Esophagus squamous epithelium (tissue), 5 donors: ENCODE measurements around the gene SPTLC1. TPM values are rescaled to one million over a fixed set of nuclear protein-coding genes. Genes with fewer than 3 reads are reported as not detected.
A peak's percentile ranks its signal among the peaks of the same experiment; 100 is the strongest.

Experiments used
- DNase-seq: peaks from one replicate; lab custom pipeline; 2025; lab: John Stamatoyannopoulos, UW
- H3K27ac ChIP-seq, 4 donors: fragments of 200-600 bp; sonication (generic); one replicate each; pipeline ENCODE4 v1.5.1; 2016 to 2019; ENCODE audit warnings: mild to moderate bottlenecking in 1 of 4
- H3K27me3 ChIP-seq, 4 donors: fragments of 200-600 bp; sonication (generic); 1 replicate in 3 of 4; 2 replicates in 1 of 4; pipeline versions ENCODE4 v1.5.1 to v1.6.0; 2017 to 2021; ENCODE audit warnings: antibody characterized with exemption in 1 of 4
- H3K36me3 ChIP-seq, 3 donors: fragments of 200-600 bp; sonication (generic); one replicate each; pipeline ENCODE4 v1.5.1; 2016 to 2019
- H3K4me1 ChIP-seq, 3 donors: fragments of 200-600 bp; sonication (generic); one replicate each; pipeline ENCODE4 v1.5.1; 2017 to 2019
- H3K4me3 ChIP-seq, 4 donors: fragments of 200-600 bp; sonication (generic); 1 replicate in 3 of 4; 2 replicates in 1 of 4; pipeline ENCODE4 v1.5.1; 2016 to 2019; ENCODE audit warnings: mild to moderate bottlenecking in 2 of 4, moderate library complexity in 1 of 4
- H3K9me3 ChIP-seq, 3 donors: fragments of 200-600 bp; sonication (generic); one replicate each; pipeline ENCODE4 v1.5.1; 2016 to 2019
- POLR2A ChIP-seq, 4 donors: fragments of 450-650 bp; IDR thresholded peaks; one replicate each; pipeline ENCODE4 v1.6.1; 2017; ENCODE audit warnings: antibody characterized with exemption in 4 of 4, mild to moderate bottlenecking in 4 of 4, moderate library complexity in 3 of 4
- WGBS, 2 donors: methylation state at CpG; one replicate each; pipeline ENCODE4 v1.1.5; 2018; 5-methylcytosine and 5-hydroxymethylcytosine counted together
- intact Hi-C: fragments of 100-400 bp; cut with DNase I; formaldehyde crosslinking; loops from one replicate; pipeline ENCODE4 v1.15.0; 2022
- total RNA-seq, 4 donors: library from RNA; depleted of rRNA; stranded (reverse); fragments of >200 nt; gene quantifications; one replicate each; pipeline ENCODE4 v1.1.0, GENCODE V29; 2016
- TF ChIP-seq, protein P1 (sequence below), 6 experiments: fragments of 450-650 bp in 4 of 6; fragments of 200-600 bp in 2 of 6; sonication (generic) in 2 of 6; IDR thresholded peaks; one replicate each; pipeline ENCODE4 v1.5.1; 2016 to 2019; ENCODE audit warnings: antibody characterized with exemption in 6 of 6, mild to moderate bottlenecking in 4 of 6, moderate library complexity in 4 of 6
- donor health status: DM: yes; HTN: yes; CAD: no.

The SPTLC1 gene
- total RNA-seq, 4 donors from 2014 or later = 91.4 to 107 (median 96.5) TPM

DNA sequence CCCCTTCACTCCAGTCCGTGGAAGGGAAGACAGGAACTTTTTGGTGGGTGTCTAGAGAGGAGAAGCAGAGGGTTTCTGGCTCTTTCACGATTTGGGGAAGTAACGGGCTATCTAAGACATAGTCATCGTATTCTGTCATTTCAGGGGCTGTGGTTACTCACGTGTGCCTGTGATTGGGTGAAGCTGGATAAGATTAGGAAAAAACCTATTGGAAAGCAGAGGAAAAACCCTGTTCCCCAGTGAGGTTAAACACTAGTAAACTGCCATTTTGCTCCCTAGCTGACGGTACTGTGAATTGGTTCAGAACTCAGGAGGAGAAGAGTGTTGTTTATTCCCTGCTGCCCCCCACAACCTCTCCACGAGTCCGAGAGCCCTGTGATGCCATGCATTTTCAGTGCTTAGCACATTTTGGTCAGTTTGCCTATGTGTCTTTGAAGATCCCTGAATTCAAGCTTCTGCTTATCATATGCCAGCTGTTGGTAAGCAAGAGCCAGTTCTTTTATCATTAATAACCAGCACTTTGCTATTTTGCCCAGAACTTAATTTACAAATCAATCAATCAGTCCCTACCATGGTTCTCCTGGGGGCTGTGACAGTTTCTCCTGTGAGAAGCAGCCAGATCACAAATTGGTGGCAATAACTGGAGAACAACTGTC is 120.1 kb downstream of the SPTLC1 start:
- H3K4me3 ChIP-seq = no peak overlapping the region
- TF ChIP-seq POLR2A (IDR thresholded peaks at IDR 0.05) = no peak
- TF ChIP-seq, protein P1, sequence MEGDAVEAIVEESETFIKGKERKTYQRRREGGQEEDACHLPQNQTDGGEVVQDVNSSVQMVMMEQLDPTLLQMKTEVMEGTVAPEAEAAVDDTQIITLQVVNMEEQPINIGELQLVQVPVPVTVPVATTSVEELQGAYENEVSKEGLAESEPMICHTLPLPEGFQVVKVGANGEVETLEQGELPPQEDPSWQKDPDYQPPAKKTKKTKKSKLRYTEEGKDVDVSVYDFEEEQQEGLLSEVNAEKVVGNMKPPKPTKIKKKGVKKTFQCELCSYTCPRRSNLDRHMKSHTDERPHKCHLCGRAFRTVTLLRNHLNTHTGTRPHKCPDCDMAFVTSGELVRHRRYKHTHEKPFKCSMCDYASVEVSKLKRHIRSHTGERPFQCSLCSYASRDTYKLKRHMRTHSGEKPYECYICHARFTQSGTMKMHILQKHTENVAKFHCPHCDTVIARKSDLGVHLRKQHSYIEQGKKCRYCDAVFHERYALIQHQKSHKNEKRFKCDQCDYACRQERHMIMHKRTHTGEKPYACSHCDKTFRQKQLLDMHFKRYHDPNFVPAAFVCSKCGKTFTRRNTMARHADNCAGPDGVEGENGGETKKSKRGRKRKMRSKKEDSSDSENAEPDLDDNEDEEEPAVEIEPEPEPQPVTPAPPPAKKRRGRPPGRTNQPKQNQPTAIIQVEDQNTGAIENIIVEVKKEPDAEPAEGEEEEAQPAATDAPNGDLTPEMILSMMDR (IDR thresholded peaks at IDR 0.05) = no peak
- 32 to 37% methylated on average over 7 to 8 of the region's 8 CpGs for WGBS, 2 donors

DNA sequence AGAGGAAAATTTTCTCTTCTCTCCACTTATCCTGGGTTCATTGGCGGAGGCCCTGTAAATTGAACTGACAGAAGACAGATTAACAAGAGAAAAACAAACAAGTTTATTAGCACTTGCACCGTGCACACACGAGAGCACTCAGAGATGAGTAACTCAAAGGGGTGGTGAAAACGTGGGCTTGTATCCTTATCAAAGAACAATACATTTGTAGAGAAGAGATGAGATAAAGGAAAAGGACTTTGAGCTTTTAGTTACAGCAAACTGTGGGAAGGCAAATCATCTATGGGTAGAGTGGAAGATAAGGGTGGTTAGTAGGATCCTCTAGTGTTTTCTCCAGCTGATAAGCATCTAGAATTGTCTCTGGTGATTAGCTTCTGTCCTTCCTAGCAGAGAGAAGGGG is 120.8 kb downstream of the SPTLC1 start:
- no peak overlapping the region for H3K27ac ChIP-seq
- no peak for TF ChIP-seq POLR2A (IDR thresholded peaks at IDR 0.05)
- TF ChIP-seq, protein P1 (IDR thresholded peaks at IDR 0.05) = no peak
- no peaks in the 10 kb centered on the region for H3K4me1 ChIP-seq
- 28 to 40% methylated on average over 4 of the region's 4 CpGs for WGBS, 2 donors
- intact Hi-C loops = no loop called here
- H3K27me3 ChIP-seq = peaks cover 0 to 30% (median 0%) of the 10 kb centered on the region in 4 donors
- H3K36me3 ChIP-seq = no peaks in the 10 kb centered on the region
- no peak for DNase-seq
- H3K9me3 ChIP-seq = no peaks in the 10 kb centered on the region
- no peak overlapping the region for H3K4me3 ChIP-seq

More for the DNA sequence above, 120.1 kb downstream of the SPTLC1 start:
- no peaks in the 10 kb centered on the region for H3K9me3 ChIP-seq
- no peak overlapping the region for H3K27ac ChIP-seq
- no peaks in the 10 kb centered on the region for H3K36me3 ChIP-seq
- peaks cover 0 to 30% (median 0%) of the 10 kb centered on the region in 4 donors for H3K27me3 ChIP-seq
- intact Hi-C loops = no loop called here
- no peaks in the 10 kb centered on the region for H3K4me1 ChIP-seq
- DNase-seq = no peak

DNA sequence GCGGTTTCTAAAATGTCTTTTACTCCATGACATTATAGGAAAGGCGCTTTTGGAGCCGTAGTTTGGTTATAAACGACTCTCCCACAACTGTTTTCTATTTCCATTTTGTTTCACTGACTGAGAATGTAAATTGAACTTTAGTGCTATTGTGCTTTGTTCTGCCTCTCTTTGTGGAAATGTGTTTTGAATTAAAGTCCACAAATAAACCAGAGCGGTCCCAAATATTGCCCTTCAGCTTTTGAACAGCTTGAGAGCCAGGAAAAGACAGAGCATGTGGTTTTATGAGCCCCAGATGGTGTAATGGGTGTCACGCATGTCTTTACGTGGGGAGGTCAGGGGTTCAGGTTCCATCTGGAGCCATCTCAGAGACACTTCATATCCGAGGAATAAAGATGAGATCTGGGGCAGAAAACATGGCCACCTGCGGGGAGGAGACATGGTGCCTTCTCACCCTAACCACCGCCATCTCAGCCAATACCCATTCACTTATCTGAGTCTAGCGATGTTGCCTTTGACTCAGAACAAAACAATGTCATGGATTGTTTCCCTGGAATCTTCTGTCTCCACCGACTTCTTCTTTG is 122.7 kb downstream of the SPTLC1 start:
- Histone ChIP-seq H3K4me1 (no peaks in the 10 kb centered on the region), H3K9me3 (no peaks in the 10 kb centered on the region), H3K36me3 (no peaks in the 10 kb centered on the region), H3K27ac (peak overlapping the region in 1 of 4 donors; percentile 63), H3K27me3 (peaks cover 0 to 30% (median 0%) of the 10 kb centered on the region in 4 donors), H3K4me3 (no peak overlapping the region)
- intact Hi-C loops = no loop called here
- no peak for DNase-seq
- TF ChIP-seq POLR2A (IDR thresholded peaks at IDR 0.05) = no peak
- TF ChIP-seq, protein P1 (IDR thresholded peaks at IDR 0.05) = no peak
- WGBS, 2 donors = 64 to 72% methylated on average over 12 of the region's 12 CpGs

DNA sequence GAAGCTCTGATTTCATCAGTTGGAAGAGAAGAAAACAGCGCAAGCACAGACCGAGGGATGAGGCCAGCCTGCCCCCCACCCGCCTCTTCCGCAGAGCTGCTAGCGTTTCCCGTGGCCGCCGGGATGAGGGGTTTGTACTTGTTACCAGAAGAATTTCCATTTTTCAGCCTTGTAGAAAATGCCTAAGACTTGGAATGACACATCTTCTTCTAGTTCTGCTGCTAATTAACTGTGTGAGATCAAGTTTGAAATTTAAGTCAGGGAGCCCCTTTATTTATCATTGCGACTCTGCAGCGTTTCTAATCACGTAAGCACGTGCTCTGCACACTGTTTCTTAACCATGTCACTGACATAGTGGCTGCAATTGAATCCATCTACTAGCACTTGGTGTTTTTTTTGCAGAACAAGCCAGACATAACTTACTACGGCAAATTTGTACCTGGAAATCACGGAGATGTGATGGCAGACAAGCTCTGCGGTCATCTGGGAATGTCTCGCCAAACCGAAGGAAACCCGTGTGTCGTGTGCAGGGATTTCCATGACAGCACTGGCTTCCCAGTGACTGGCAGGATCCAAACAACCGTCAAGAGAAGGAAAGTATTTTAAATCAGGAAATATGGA is 123.4 kb downstream of the SPTLC1 start:
- TF ChIP-seq POLR2A (IDR thresholded peaks at IDR 0.05) = no peak
- TF ChIP-seq, protein P1 (IDR thresholded peaks at IDR 0.05) = no peak
- Histone ChIP-seq H3K27ac (peak overlapping the region in 1 of 4 donors; percentile 63), H3K36me3 (no peaks in the 10 kb centered on the region), H3K27me3 (peaks cover 0 to 30% (median 0%) of the 10 kb centered on the region in 4 donors), H3K4me3 (no peak overlapping the region), H3K4me1 (no peaks in the 10 kb centered on the region), H3K9me3 (no peaks in the 10 kb centered on the region)
- DNase-seq = no peak
- 72 to 79% methylated on average over 20 of the region's 20 CpGs for WGBS, 2 donors
- intact Hi-C loops = no loop called here

DNA sequence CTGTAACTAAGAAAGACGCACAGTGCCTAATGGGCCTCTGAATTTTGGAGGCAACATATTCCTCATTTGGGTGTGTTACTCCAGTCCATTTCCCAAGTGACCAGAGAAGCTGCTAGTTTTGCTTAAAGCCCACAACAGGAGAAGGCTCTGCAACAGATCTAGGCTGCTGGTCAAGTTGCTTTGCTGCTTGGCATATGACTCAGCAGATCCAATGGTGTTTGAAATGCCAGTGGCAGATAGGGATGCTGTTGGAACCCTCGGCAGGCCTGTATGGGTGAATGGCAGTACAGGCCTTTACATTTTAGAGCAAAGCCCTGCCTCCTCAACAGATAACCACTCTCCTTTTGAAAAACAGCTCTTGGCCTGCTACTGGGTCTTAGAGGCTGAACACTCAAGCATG is 129.0 kb downstream of the SPTLC1 start:
- DNase-seq = no peak
- H3K36me3 ChIP-seq = no peaks in the 10 kb centered on the region
- no peaks in the 10 kb centered on the region for H3K9me3 ChIP-seq
- TF ChIP-seq POLR2A (IDR thresholded peaks at IDR 0.05) = no peak
- TF ChIP-seq, protein P1 (IDR thresholded peaks at IDR 0.05) = no peak
- peaks cover 0 to 5% (median 0%) of the 10 kb centered on the region in 4 donors for H3K27me3 ChIP-seq
- H3K27ac ChIP-seq = no peak overlapping the region
- no peak overlapping the region for H3K4me3 ChIP-seq
- 90 to 100% methylated on average over 1 to 2 of the region's 2 CpGs for WGBS, 2 donors
- intact Hi-C loops = no loop called here
- H3K4me1 ChIP-seq = no peaks in the 10 kb centered on the region
